ENCODE results near the gene PLEKHM2. TPM values are rescaled to one million over a fixed set of nuclear protein-coding genes. Genes with fewer than 3 reads are reported as not detected.

The PLEKHM2 gene
- total and polyA plus RNA-seq, 2 of the 8 experiments (the other 6 are each of a cell fraction or from before 2014, with no cell fraction given): 38.3 to 47.6 TPM

DNA sequence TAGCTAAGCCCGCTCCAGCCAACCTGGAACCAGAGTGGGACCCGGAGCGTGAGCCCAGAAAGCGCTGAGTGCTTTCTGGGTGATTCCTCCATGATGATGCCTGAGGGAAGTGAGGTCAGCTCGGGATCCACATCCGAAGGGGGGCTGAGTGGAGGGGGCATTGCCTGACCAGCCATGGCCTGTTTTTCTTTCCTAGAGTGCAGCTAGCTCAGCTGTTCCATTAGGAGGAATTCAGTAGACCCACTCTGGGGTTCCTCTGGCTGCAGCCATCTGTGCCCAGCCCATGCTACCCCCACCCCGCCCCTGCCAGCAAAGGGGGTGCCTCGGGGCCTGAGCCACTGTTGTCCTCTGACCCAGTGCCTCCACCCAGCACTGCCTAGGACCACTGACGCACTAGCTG lies 42.4 kb downstream of the PLEKHM2 start:
- Histone ChIP-seq H3K36me3 (ENCODE audit: control insufficient read depth in 2 of 4, insufficient read depth in 4 of 4, low read length in 3 of 4) (peaks cover 4 to 20% (median 13%) of the 10 kb centered on the region in 4 experiments; a peak in 5 of 8 replicates), H3K23ac (ENCODE audit: insufficient read length) (no peak overlapping the region), H3K27me3 (replicated peaks in 1 of 4; ENCODE audit: control insufficient read depth in 3 of 4, extremely low read depth in 1 of 4, insufficient read depth in 3 of 4, low read length in 3 of 4) (no peaks in the 10 kb centered on the region; a peak in 1 of 7 replicates), H3K79me2 (ENCODE audit: control insufficient read depth in 1 of 2, insufficient read depth in 2 of 2, low read length in 2 of 2) (no peaks in the 10 kb centered on the region), H3K4me3 (ENCODE audit: extremely low read depth in 1 of 4, insufficient read depth in 2 of 4, low read depth in 3 of 4, low read length in 4 of 4) (no peak overlapping the region), H2AFZ (ENCODE audit: low read length) (no peak overlapping the region), H3K14ac (ENCODE audit: insufficient read length) (no peak overlapping the region), H3K9me3 (ENCODE audit: insufficient read depth in 2 of 2, low read depth in 1 of 2, low read length in 1 of 2) (no peaks in the 10 kb centered on the region), H2BK12ac (ENCODE audit: low read depth, low read length) (no peak overlapping the region), H2BK5ac (ENCODE audit: low read depth, low read length) (no peak overlapping the region), H4K91ac (replicated peaks; ENCODE audit: insufficient read length, low read length) (no peak overlapping the region), H4K5ac (ENCODE audit: insufficient read length, low read depth, low read length) (no peak overlapping the region), H2AK5ac (ENCODE audit: low read depth, low read length) (no peak overlapping the region), H2BK20ac (ENCODE audit: low read length) (no peak overlapping the region), H3K27ac (ENCODE audit: low read depth, low read length) (no peak overlapping the region), H4K20me1 (replicated peaks in 1 of 2; ENCODE audit: control insufficient read depth in 1 of 2, insufficient read depth in 2 of 2, low read length in 2 of 2) (peaks cover 0 to 2% of the 10 kb centered on the region in 2 experiments), H4K8ac (ENCODE audit: extremely low read depth, insufficient read depth, low read length) (no peak overlapping the region; the same call in 1 of the 2 replicates), H2BK15ac (ENCODE audit: low read length) (no peak overlapping the region), H3K9ac (replicated peaks in 1 of 4; ENCODE audit: extremely low read depth in 1 of 4, low read depth in 3 of 4, low read length in 3 of 4) (no peak overlapping the region), H3K79me1 (ENCODE audit: low read depth, low read length) (no peaks in the 10 kb centered on the region), H3K23me2 (ENCODE audit: low read depth, low read length) (no peaks in the 10 kb centered on the region), H2BK120ac (replicated peaks; ENCODE audit: low read depth, low read length) (no peak overlapping the region), H3K18ac (ENCODE audit: extremely low read depth, low read length) (no peak overlapping the region), H3K4me1 (replicated peaks in 1 of 4; ENCODE audit: control insufficient read depth in 3 of 4, insufficient read depth in 4 of 4, low read length in 3 of 4) (no peaks in the 10 kb centered on the region), H3K56ac (replicated peaks; ENCODE audit: insufficient read length, low read depth, low read length) (no peak overlapping the region), H3K4ac (replicated peaks; ENCODE audit: insufficient read length, low read depth, low read length) (no peak overlapping the region), H3K4me2 (ENCODE audit: insufficient read depth in 1 of 2, low read depth in 2 of 2, low read length in 2 of 2) (no peak overlapping the region)
- TF ChIP-seq FOSL1 (IDR thresholded peaks at IDR 0.05; ENCODE audit: insufficient read depth, low read depth, low read length) (no peak), USF2 (IDR thresholded peaks at IDR 0.05; ENCODE audit: low read length) (no peak), EP300 (IDR thresholded peaks at IDR 0.05; ENCODE audit: borderline replicate concordance in 1 of 2, low read depth in 2 of 2, low read length in 2 of 2) (no peak), SAP30 (IDR thresholded peaks at IDR 0.05; ENCODE audit: insufficient read depth, insufficient replicate concordance, low read length) (no peak), BACH1 (IDR thresholded peaks at IDR 0.05; ENCODE audit: low read length) (no peak), JUND (IDR thresholded peaks at IDR 0.05; ENCODE audit: low read length) (no peak), YY1 (IDR thresholded peaks at IDR 0.05; ENCODE audit: low read depth, low read length) (no peak), TBP (IDR thresholded peaks at IDR 0.05; ENCODE audit: low read depth, low read length) (no peak), CTBP2 (IDR thresholded peaks at IDR 0.05; ENCODE audit: borderline replicate concordance, insufficient read depth, insufficient read length, low read length) (no peak)
- WGBS, 2 experiments (ENCODE audit: extremely low coverage in 1 of 2, insufficient coverage in 1 of 2, insufficient read length in 1 of 2, insufficient replicate concordance in 2 of 2, low coverage in 1 of 2, low lambda C conversion rate in 2 of 2, missing lambda C conversion rate in 1 of 2): 88% methylated on average over 9 of the region's 9 CpGs; no CpG with 5 or more reads in 1 of the 2 experiments
- ChIA-PET CTCF (ENCODE audit: partially characterized antibody) (interaction anchor here (1.0 to 1.4 kb wide), 2 partner anchors 12 to 31 kb away, joined by 3 to 4 read pairs; no protein-coding TSS in a partner anchor), POLR2A (ENCODE audit: partially characterized antibody) (no interaction called here)
- FAIRE-seq (no peak), DNase-seq (ENCODE audit: low read depth in 1 of 2, low spot score in 2 of 2) (no peak)

Data from H1 (cell line).